Right kidney (tissue), 9 donors: ENCODE data around the gene PKD2L2.
A peak's percentile ranks its signal among the peaks of the same experiment; 100 is the strongest.
"Not testable (repeated sequence)": the region's sequence is repeated elsewhere in the genome, so short reads cannot be mapped to it uniquely, and the experiment has no call there.

Experiments used
- DNase-seq: peaks from one replicate; pipeline ENCODE4 v3.0.0-alpha.2; 2016
- long read RNA-seq, 8 donors: transcript quantifications; one replicate each; lab custom pipeline, GENCODE V29; 2026

PKD2L2 gene
- long read RNA-seq, donor 1 = 0 reads
- long read RNA-seq, donor 2 = 0 reads
- long read RNA-seq, donor 3 = 0 reads
- long read RNA-seq, donor 4, partial matches to known transcripts = 8 of 8 reads
- long read RNA-seq, donor 4, other reads (novel, unspliced or antisense) = 0 of 8 reads
- long read RNA-seq, donor 5 = 0 reads
- long read RNA-seq, donor 6 = 0 reads
- long read RNA-seq, donor 7 = 0 reads
- long read RNA-seq, donor 8, partial matches to known transcripts = 10 of 10 reads
- long read RNA-seq, donor 8, other reads (novel, unspliced or antisense) = 0 of 10 reads

GRCh38 chr5:137888863-137889759 lies at the start of gene PKD2L2:
TSS of gene PKD2L2 (plus strand) at chr5:137889457. CDS start at chr5:137889492, 35 bp downstream.
- peak; percentile 86 for DNase-seq

GRCh38 chr5:137842296-137842695 lies 47.0 kb upstream of the PKD2L2 start:
- no peak for DNase-seq

GRCh38 chr5:137843676-137844299 lies 45.5 kb upstream of the PKD2L2 start:
- no peak for DNase-seq

GRCh38 chr5:137845472-137845871 lies 43.8 kb upstream of the PKD2L2 start:
- DNase-seq = no peak

- no peak for DNase-seq
Measured at GRCh38 chr5:137847687-137848086, 41.6 kb upstream of the PKD2L2 start.

GRCh38 chr5:137853165-137853564 lies 36.1 kb upstream of the PKD2L2 start:
- DNase-seq = not testable (repeated sequence)

- no peak for DNase-seq
Measured at GRCh38 chr5:137856201-137856600, 33.1 kb upstream of the PKD2L2 start.

- DNase-seq = no peak
Measured at GRCh38 chr5:137856916-137857862, 32.1 kb upstream of the PKD2L2 start.

- no peak for DNase-seq
Measured at GRCh38 chr5:137858223-137858916, 30.9 kb upstream of the PKD2L2 start.

- no peak for DNase-seq
Measured at GRCh38 chr5:137858954-137859353, 30.3 kb upstream of the PKD2L2 start.

GRCh38 chr5:137862251-137862650 lies 27.0 kb upstream of the PKD2L2 start:
- DNase-seq = no peak

- not testable (repeated sequence) for DNase-seq
Measured at GRCh38 chr5:137863653-137864052, 25.6 kb upstream of the PKD2L2 start.

- DNase-seq = no peak
Measured at GRCh38 chr5:137866541-137867388, 22.5 kb upstream of the PKD2L2 start.

GRCh38 chr5:137867664-137868063 lies 21.6 kb upstream of the PKD2L2 start, which contains the start of gene MYOT:
TSS of gene MYOT (plus strand) at chr5:137867860. CDS start at chr5:137870652, 2,792 bp downstream.
- DNase-seq = no peak

GRCh38 chr5:137870647-137871339 lies 18.5 kb upstream of the PKD2L2 start:
- no peak for DNase-seq

- DNase-seq = no peak
Measured at GRCh38 chr5:137871571-137871970, 17.7 kb upstream of the PKD2L2 start.

- DNase-seq = no peak
Measured at GRCh38 chr5:137872466-137872865, 16.8 kb upstream of the PKD2L2 start.

- DNase-seq = no peak
Measured at GRCh38 chr5:137876101-137876500, 13.2 kb upstream of the PKD2L2 start.

- DNase-seq = no peak
Measured at GRCh38 chr5:137880313-137880712, 8.9 kb upstream of the PKD2L2 start.
